HL-60/S4 treated with phorbol 12-myristate 13-acetate at 8.2 ng/mL for 4 days and 3 days (cell line): ENCODE measurements around the gene RNF5.
"Not testable (repeated sequence)": the region's sequence is repeated elsewhere in the genome, so short reads cannot be mapped to it uniquely, and the experiment has no call there.

ENCODE experiments used
- in situ Hi-C: fragments of 300-500 bp; cut with MboI; formaldehyde crosslinking; loops from 2 replicates; pipeline ENCODE4 v1.15.0; 2022; ENCODE audit warnings: low sequenced_read_pairs

Gene RNF5

DNA sequence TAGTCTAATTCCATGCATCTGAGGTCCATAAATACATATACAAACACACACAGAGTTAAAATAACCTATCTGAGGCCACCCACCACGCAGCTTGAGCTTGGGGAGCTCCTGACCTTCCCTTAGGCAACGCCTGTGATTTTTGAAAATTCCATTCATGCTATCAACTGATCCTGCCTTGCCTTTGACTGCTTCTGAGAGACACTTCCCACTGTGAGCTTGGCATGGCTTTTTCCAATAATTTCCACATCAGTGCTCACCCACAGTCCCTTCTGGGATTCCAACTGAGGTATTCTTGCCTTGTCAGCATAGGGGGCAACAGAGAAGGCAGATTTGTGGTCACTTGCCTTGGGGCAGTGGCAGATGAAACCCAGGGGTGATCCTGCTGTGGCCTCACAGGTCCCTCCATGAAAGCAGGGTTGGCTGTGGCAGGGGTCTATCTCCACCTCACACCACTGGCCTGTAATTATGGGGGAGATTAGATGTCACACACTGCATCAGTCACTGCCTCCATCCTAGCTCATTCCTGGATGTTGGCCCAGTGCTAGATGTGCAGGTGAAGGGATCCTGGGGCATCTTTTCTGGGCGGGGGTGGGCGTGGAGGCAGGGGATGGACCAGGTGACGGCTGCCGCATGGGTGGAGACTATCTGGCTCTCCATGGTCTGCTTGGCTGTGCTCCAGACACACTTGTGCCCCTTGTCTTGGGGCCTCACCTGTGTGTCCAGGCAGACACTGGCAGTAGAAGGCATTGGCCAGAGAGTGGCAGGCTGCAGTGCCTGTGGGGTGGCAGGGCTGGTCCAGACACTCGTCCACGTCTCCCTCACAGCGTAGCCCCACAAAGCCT is 25.4 kb downstream of the RNF5 start:
- in situ Hi-C loops: no loop called here

DNA sequence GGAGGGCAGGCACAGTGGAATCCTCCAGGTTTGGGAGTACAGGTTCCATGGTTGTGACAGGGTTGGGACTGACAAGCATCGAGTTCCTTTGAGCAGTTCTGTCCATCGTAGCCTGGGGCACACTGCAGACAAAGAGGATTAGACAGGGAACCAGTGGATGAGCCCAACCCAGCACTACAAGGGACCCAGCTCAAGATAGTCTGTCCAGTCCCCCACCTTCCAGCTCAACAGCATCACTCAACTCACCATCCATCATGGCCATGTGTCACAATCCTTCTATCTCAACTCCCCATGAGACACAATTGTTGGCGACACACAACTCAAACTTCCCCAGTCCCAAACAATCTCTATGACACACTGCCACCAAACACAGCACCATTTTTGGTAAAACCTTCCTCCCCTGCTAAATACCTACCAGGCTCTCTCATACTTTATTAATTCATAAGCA is 26.1 kb downstream of the RNF5 start:
- in situ Hi-C loops: no loop called here

DNA sequence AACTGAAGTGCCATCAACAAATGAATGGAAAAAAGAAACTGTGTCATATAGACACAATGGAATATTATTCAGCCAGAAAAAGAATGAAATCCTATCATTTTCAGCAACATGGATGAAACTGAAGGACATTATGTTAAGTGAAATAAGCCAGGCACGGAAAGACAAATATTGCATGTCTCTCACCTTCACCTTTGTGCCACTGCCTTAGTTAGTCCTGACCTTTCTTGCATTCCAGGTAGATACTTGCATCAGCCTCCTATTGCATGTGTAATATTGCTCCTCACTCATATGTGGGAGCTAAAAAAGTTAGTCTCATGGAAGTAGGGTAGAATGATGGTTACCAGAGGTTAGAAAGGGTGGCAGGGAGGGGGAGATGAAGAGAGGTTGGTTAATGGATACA is 30.8 kb downstream of the RNF5 start:
- in situ Hi-C loops: no loop called here

- in situ Hi-C loops: no loop called here
Measured at GRCh38 chr6:32210191-32210601, 32.0 kb downstream of the RNF5 start.

- in situ Hi-C loops: not testable (repeated sequence)
Measured at GRCh38 chr6:32211432-32211831, 33.2 kb downstream of the RNF5 start.

DNA sequence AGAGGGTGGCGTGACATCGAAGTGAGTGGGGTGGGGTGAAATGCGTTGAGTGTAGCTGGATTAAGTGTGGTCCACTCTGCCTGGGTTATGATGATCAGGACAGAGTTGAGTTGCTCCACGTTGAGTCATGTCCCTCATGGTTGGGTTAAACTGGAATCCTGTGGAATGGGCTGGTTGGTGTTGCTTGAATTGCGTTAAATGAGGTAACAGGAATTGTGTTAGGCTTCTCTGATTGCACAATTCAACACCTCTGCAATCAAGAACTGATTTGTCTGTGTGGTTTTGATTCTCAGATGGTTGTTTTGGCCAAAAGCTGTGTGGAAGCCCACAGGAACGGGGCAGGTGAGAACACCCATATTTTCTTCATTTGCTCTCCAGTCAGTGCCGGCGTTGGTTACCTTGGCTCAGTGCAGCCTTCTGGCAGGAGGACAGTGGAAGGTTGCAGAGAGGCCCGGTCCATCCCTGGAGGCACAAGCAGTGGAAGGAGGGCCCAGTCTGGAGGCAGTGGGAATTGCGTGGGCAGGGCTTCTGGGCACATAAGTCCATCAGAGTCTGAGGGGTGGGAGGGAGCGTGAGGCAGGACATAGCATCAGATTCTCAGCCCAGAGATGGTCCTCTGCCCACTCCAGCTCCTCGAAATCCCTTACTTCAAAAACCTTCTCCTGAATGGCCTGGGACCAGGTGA is 34.0 kb downstream of the RNF5 start:
- in situ Hi-C loops: no loop called here

GRCh38 chr6:32213649-32214048 is 35.4 kb downstream of the RNF5 start:
- in situ Hi-C loops: no loop called here

GRCh38 chr6:32214126-32214525 is 35.9 kb downstream of the RNF5 start:
- in situ Hi-C loops: no loop called here

- in situ Hi-C loops: no loop called here
Measured at GRCh38 chr6:32215617-32216016, 37.4 kb downstream of the RNF5 start.

GRCh38 chr6:32216285-32216684 is 38.1 kb downstream of the RNF5 start:
- in situ Hi-C loops: no loop called here

GRCh38 chr6:32216998-32217397 is 38.8 kb downstream of the RNF5 start:
- in situ Hi-C loops: no loop called here

- in situ Hi-C loops: no loop called here
Measured at GRCh38 chr6:32218167-32218566, 40.0 kb downstream of the RNF5 start.

DNA sequence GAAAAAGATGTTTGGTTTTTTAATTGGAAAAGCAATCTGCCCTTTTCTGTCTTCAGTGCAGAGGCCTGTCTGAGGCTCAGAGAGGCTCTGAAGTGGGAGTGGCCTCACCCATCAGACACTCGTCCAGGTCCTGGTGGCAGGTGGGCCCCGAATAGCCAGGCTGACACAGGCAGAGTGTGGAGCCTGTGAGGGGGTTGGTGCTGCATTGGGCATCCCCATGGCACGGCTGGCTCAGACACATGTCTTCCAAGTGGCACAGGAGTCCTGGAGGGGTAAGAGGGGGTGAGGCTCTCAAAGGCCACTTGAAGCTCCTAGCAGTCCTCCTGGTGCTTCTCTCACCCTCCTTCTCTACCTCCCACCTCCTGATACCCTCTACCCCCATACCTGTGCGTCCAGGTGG is 41.8 kb downstream of the RNF5 start:
- in situ Hi-C loops: no loop called here

DNA sequence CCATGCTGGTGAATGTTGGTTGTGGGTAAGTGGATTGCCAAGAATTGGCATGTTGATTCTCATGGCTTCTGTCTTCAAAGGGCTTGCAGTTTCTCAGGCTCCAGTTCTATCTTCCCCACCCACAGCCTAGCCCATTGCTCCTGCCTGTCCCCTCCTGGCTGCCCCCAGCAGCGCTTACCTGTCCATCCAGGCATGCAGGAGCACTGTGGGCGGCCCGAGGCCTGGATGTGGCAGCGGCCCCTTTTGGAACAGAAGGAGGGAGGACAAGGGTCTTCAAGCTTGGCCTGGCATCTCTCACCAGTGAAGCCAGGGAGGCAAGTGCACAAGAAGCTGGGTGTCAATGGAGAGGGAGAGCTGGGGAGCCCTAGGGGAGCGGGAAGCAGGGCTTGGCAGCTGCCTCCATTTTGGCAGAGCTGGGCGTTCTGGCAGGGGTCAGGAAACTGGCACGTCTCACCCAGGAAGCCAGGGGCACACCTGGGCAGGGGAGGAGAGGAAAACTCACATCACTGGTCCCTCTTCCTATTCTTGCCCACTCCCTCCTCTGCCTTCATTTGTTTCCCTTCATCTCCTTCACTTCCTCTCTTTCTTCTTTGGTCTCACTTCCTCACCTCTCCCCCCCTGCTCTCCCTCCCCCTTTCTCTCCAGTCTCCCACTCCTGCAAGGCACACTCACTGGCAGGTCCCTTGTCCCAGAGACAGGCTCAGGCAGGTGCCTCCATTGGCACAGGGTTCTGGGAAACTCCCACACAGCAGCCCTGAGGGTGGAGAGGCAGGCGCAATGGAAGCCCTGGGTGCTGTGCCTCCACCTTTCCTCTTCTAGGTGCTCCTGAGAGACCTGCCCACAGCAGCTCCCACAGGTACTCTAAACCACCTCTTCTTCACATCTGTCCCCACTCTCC is 44.4 kb downstream of the RNF5 start:
- in situ Hi-C loops: no loop called here

DNA sequence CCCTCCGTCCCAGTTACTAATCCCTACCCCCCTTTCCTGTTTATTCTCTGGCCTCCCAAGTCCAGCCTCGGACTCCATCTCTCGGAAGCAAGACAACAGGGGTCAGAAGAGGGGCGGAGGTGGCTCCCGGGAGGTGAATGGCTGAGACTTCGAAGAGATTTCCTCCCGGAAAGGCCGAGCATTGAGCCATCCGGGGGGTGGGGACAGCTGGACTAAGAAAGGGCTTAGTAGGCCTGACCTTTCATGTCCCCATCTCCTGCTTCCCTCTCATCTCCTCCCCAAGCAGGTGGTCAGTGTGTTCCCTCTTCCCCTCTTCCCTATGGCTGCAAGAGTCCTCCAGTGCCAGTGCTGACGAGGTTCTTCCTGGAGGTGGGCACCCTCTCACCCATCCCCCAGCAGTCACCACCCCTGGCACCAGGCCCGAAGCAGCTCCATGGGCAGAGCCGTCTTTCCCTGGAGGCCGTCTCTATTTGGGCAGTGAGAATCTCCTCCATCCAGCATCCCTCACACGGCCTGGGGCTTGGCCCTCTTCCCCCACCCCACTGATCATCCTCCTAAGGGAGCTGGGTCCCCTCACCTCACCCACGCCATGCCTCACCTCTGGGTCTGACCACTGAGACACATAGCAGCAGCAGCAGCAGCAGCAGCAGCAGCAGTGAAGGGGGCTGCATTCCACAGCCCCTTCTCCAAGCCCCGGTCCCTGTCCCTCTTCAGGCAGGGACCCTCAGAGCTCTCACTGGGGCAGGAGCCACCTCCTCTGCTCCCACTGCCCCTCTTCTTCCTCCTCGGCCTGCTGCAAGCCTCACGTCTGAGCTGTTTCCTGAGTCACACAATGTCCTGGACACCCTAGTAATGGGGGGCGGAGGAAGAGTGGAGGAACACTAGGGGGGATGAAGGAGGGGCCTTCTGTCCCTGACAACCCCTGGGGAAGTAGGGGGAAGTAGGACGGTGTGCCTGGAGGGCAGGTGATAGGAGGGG is 45.3 kb downstream of the RNF5 start, which contains the start of gene NOTCH4:
Gene NOTCH4 (minus strand): TSS at position 810 of the 978 bp plus-strand sequence. CDS start 139 bp downstream, at position 671.
- in situ Hi-C loops: no loop called here

DNA sequence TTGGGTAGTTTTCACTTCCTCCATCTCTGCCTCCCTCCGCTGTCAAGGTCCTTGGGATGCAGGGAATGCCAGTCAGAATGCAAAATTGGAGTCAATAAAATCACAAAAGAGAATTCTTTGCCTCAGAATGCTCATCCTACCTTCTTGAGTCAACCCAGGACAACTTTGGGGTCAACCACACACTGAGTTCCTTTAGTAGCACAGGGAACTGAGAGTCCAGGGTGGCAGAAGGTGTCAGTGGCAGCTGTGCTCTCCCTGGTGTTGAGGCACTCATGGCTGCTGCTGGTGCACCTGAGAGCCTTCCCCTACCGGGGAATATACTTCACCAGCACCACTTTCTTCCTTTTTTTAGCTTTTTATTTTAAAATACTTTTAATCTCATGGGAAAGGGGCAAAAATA is 46.5 kb downstream of the RNF5 start:
- in situ Hi-C loops: no loop called here

DNA sequence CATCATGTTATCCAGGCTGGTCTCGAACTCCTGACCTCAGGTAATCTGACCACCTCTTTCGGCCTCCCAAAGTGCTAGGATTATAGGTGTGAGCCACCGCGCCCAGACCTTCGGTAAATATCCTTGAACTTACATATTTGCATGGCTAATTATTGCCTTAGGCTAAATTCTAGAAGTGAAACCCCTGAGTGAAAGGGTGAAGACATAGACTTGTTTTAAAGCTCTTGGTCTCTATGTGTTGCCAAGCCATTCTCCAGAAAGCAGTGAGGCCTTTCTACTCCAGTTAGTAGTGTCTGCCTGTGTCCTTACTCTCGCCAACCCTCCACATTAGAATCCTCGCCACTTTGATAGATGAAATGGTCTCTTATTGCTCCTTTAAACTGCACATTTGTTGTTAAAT is 48.2 kb downstream of the RNF5 start:
- in situ Hi-C loops: no loop called here
